Activated naive CD4-positive, alpha-beta T cell treated with anti-CD3 and anti-CD28 coated beads, Interleukin-2, amount 50 U/mL, for 72 hours (primary cell): Measurements from ENCODE around the gene ZC2HC1B. TPM values are rescaled to one million over a fixed set of nuclear protein-coding genes. Genes with fewer than 3 reads are reported as not detected.
A peak's percentile ranks its signal among the peaks of the same experiment; 100 is the strongest.
"Not testable (repeated sequence)": the region's sequence is repeated elsewhere in the genome, so short reads cannot be mapped to it uniquely, and the experiment has no call there.

Experiments
- ATAC-seq, 2 donors: fragments of 150-1000 bp; cut with Tn5 transposase; 2 replicates each; pipeline ENCODE4 v1.10.0; 2021; ENCODE audit warnings: mild to moderate bottlenecking in 2 of 2, moderate library complexity in 2 of 2
- DNase-seq, 2 donors: peaks; one replicate each; pipeline ENCODE4 v3.0.0; 2021 to 2022; ENCODE audit warnings: low spot score in 2 of 2
- H3K27ac Mint-ChIP-seq, 2 donors: one replicate each; pipeline ENCODE4 v1.8.0; 2022; ENCODE audit warnings: mild to moderate bottlenecking in 2 of 2, mixed read lengths in 2 of 2
- H3K36me3 Mint-ChIP-seq, 2 donors: one replicate each; pipeline ENCODE4 v1.8.0; 2022; ENCODE audit warnings: mixed read lengths in 2 of 2
- H3K9me3 Mint-ChIP-seq, 2 donors: one replicate each; pipeline ENCODE4 v1.8.0; 2022; ENCODE audit warnings: mixed read lengths in 2 of 2
- total RNA-seq, 2 donors: library from RNA; stranded (reverse); gene quantifications; one replicate each; pipeline ENCODE4 v1.2.3, GENCODE V29; 2022

ZC2HC1B gene
- total RNA-seq, 2 donors from 2014 or later: not detected

GRCh38 chr6:143856762-143857161, 7.5 kb upstream of the ZC2HC1B start:
- H3K27ac Mint-ChIP-seq: peak overlapping the region; percentile 66 to 77
- H3K36me3 Mint-ChIP-seq: peaks cover 66 to 77% of the 10 kb centered on the region in 2 donors
- DNase-seq, ATAC-seq: not testable (repeated sequence)
- H3K9me3 Mint-ChIP-seq: peaks cover 0 to 12% of the 10 kb centered on the region in 2 donors

- Mint-ChIP-seq H3K9me3 (peaks cover 0 to 12% of the 10 kb centered on the region in 2 donors), H3K27ac (peak overlapping the region in 1 of 2 donors; percentile 77), H3K36me3 (peaks cover 57 to 68% of the 10 kb centered on the region in 2 donors)
- DNase-seq: no peak
- ATAC-seq: peak in 1 of 2 donors; percentile 43
Observed at GRCh38 chr6:143857651-143858050, 6.6 kb upstream of the ZC2HC1B start.

- ATAC-seq (no peak), DNase-seq (no peak)
- Mint-ChIP-seq H3K27ac (no peak overlapping the region), H3K36me3 (peaks cover 46 to 50% of the 10 kb centered on the region in 2 donors), H3K9me3 (peaks cover 0 to 1% of the 10 kb centered on the region in 2 donors)
Observed at GRCh38 chr6:143859891-143860660, 4.2 kb upstream of the ZC2HC1B start.

- Mint-ChIP-seq H3K27ac (no peak overlapping the region), H3K36me3 (peaks cover 18 to 22% of the 10 kb centered on the region in 2 donors), H3K9me3 (no peaks in the 10 kb centered on the region)
- DNase-seq (no peak), ATAC-seq (no peak)
Observed at GRCh38 chr6:143863771-143864170, 503 bp upstream of the ZC2HC1B start.

- ATAC-seq: no peak
- Mint-ChIP-seq H3K9me3 (peaks cover 3 to 5% of the 10 kb centered on the region in 2 donors), H3K36me3 (peaks cover 6 to 18% of the 10 kb centered on the region in 2 donors), H3K27ac (no peak overlapping the region)
- DNase-seq: no peak
Observed at GRCh38 chr6:143867236-143867635, 3.0 kb downstream of the ZC2HC1B start.

GRCh38 chr6:143868808-143869207, 4.5 kb downstream of the ZC2HC1B start:
- H3K9me3 Mint-ChIP-seq, ATAC-seq, H3K27ac Mint-ChIP-seq, DNase-seq: not testable (repeated sequence)
- peaks cover 11 to 13% of the 10 kb centered on the region in 2 donors for H3K36me3 Mint-ChIP-seq

GRCh38 chr6:143871202-143871730, 7.0 kb downstream of the ZC2HC1B start:
- H3K9me3 Mint-ChIP-seq: peaks cover 14 to 30% of the 10 kb centered on the region in 2 donors
- H3K27ac Mint-ChIP-seq: not testable (repeated sequence)

GRCh38 chr6:143872201-143872600, 7.9 kb downstream of the ZC2HC1B start:
- H3K9me3 Mint-ChIP-seq: peaks cover 14 to 36% of the 10 kb centered on the region in 2 donors
- H3K27ac Mint-ChIP-seq: no peak overlapping the region
- DNase-seq (no peak), ATAC-seq (peak; percentile 96)
- peaks cover 8 to 36% of the 10 kb centered on the region in 2 donors for H3K36me3 Mint-ChIP-seq

More at GRCh38 chr6:143871202-143871730, 7.0 kb downstream of the ZC2HC1B start:
- not testable (repeated sequence) for ATAC-seq, DNase-seq
- H3K36me3 Mint-ChIP-seq: peaks cover 8 to 35% of the 10 kb centered on the region in 2 donors

GRCh38 chr6:143873600-143873999, 9.3 kb downstream of the ZC2HC1B start:
- DNase-seq, ATAC-seq: not testable (repeated sequence)
- peaks cover 14 to 39% of the 10 kb centered on the region in 2 donors for H3K9me3 Mint-ChIP-seq
- H3K36me3 Mint-ChIP-seq: peaks cover 12 to 43% of the 10 kb centered on the region in 2 donors
- H3K27ac Mint-ChIP-seq: peak overlapping the region in 1 of 2 donors; percentile 26

GRCh38 chr6:143874503-143874902, 10.2 kb downstream of the ZC2HC1B start:
- not testable (repeated sequence) for DNase-seq, H3K27ac Mint-ChIP-seq, ATAC-seq
- Mint-ChIP-seq H3K9me3 (peaks cover 14 to 39% of the 10 kb centered on the region in 2 donors), H3K36me3 (peaks cover 12 to 46% of the 10 kb centered on the region in 2 donors)

- Mint-ChIP-seq H3K9me3 (peaks cover 10 to 34% of the 10 kb centered on the region in 2 donors), H3K36me3 (peaks cover 12 to 44% of the 10 kb centered on the region in 2 donors), H3K27ac (no peak overlapping the region)
- ATAC-seq: peak; percentile 58 to 90
- DNase-seq: no peak
Observed at GRCh38 chr6:143877584-143878271, 13.5 kb downstream of the ZC2HC1B start.

- peaks cover 12 to 38% of the 10 kb centered on the region in 2 donors for H3K36me3 Mint-ChIP-seq
- H3K27ac Mint-ChIP-seq: no peak overlapping the region
- no peak for DNase-seq
- peaks cover 8 to 32% of the 10 kb centered on the region in 2 donors for H3K9me3 Mint-ChIP-seq
- ATAC-seq: no peak
Observed at GRCh38 chr6:143878272-143878760, 14.0 kb downstream of the ZC2HC1B start.

- Mint-ChIP-seq H3K36me3 (peaks cover 6 to 20% of the 10 kb centered on the region in 2 donors), H3K27ac (no peak overlapping the region), H3K9me3 (peaks cover 3 to 17% of the 10 kb centered on the region in 2 donors)
- DNase-seq: no peak
- ATAC-seq: no peak
Observed at GRCh38 chr6:143880412-143880811, 16.1 kb downstream of the ZC2HC1B start.

GRCh38 chr6:143882401-143882930, 18.2 kb downstream of the ZC2HC1B start:
- Mint-ChIP-seq H3K36me3 (peaks cover 4 to 8% of the 10 kb centered on the region in 2 donors), H3K27ac (no peak overlapping the region), H3K9me3 (peaks cover 0 to 3% of the 10 kb centered on the region in 2 donors)
- DNase-seq: no peak
- no peak for ATAC-seq

- ATAC-seq (no peak), DNase-seq (no peak)
- Mint-ChIP-seq H3K27ac (no peak overlapping the region), H3K9me3 (no peaks in the 10 kb centered on the region), H3K36me3 (no peaks in the 10 kb centered on the region)
Observed at GRCh38 chr6:143884216-143884900, 20.1 kb downstream of the ZC2HC1B start.

GRCh38 chr6:143885116-143885515, 20.8 kb downstream of the ZC2HC1B start:
- H3K36me3 Mint-ChIP-seq: no peaks in the 10 kb centered on the region
- DNase-seq (no peak), ATAC-seq (no peak)
- no peaks in the 10 kb centered on the region for H3K9me3 Mint-ChIP-seq
- no peak overlapping the region for H3K27ac Mint-ChIP-seq
